NCI-H510A (cell line): Measurements from ENCODE around the gene GABRR2.
A peak's percentile ranks its signal among the peaks of the same experiment; 100 is the strongest.

Experiments
- DNase-seq: peaks from one replicate; lab custom pipeline; 2025; lab: John Stamatoyannopoulos, UW

The GABRR2 gene

GRCh38 chr6:89290401-89291155, 24.5 kb downstream of the GABRR2 start:
- no peak for DNase-seq

DNA sequence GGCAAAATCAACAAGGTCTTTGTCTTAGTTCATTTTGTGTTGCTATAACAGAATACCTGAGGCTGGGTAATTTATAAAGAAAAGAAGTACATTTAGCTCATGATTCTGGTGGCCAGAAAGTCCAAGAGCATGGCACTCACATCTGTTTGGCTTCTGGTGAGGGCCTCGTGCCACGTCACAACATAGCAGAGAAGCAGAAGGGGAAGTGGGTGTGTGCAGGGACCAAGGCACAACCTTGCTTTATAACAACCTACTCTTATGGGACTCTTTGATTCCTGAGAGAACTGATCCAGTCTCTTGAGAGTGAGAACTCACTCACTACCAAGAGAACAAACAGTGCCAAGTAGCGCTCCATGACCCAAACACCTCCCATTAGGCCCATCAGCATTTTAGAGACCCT, 25.4 kb downstream of the GABRR2 start:
- DNase-seq, result no peak

- no peak for DNase-seq
These were observed 27.6 kb downstream of the GABRR2 start for GRCh38 chr6:89287351-89288028.

DNA sequence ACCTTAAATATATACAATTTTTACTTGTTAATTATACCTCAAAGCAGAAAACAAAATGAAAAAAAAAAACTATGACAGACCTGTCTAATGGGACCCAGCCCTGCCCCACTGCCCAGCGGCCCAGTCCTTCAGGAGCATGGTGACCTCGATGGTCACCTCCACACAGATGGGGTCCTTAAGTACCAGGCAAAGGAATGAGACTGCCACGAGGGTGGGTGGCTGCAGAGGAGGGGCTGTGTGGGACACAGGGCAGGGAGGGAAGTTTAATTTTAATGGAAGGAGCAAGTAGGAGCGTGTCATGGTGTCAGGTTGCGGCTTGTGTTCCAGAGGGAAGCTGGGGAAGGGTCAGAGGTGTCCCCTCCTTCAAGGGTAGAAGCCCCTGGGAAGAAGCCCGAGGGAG, 28.6 kb downstream of the GABRR2 start:
- DNase-seq, result no peak

DNA sequence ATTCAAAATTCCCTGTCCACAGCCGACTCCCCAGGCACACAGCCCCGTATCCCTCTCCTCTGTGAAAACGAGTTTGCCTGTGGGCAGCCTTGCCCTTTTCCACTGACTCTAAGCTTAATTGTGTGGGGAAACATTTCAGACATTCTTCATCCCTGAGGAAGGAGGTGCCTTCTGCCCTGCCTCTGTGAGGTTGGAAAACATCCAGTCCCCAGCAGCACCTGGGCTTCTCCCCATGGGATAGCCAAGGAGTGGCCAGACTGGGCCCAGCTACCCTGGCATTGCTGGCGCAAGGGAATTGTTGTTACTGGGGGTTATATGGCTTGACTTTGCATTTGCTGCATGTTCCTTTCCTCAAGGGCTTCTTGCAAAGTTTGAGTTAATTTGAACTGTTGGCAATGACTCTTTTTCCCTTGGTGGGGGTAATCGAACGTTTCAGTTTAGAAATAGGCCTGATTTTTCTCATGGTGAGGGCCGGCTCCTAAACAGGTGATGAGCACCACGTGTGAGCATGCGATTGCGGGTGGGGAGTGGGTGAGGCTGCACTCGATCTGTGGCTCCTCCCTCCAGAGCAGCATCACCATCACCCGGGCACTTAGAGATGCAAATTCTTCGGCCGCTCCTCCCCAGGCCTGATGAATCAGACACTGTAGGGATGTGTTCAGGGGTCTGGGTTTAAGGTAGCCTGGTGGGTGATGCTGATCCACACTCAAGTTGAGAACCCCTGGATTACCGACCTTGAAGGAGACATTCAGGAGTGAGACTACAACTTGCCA, 29.9 kb downstream of the GABRR2 start:
- no peak for DNase-seq

GRCh38 chr6:89284081-89284480, 31.0 kb downstream of the GABRR2 start:
- DNase-seq, result no peak

DNA sequence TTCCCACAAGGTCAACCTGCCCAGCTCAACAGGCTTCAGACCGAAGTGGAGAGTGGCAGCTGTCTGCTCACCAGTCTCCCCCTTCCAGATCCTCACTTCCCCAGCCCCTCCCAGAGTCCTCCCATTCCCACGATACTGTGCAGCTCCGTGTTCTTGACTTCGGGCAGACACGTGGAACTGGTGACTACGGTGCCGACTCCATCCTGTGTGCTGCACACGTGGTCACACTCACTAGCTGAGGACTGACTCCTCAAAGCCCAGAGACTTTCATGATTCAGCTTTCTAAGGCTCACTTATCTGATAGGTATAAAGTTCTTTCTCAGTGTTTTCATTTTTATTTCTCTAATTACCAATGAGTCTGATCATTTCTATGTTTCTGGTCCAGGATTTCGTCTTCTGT, 32.4 kb downstream of the GABRR2 start:
- no peak for DNase-seq

DNA sequence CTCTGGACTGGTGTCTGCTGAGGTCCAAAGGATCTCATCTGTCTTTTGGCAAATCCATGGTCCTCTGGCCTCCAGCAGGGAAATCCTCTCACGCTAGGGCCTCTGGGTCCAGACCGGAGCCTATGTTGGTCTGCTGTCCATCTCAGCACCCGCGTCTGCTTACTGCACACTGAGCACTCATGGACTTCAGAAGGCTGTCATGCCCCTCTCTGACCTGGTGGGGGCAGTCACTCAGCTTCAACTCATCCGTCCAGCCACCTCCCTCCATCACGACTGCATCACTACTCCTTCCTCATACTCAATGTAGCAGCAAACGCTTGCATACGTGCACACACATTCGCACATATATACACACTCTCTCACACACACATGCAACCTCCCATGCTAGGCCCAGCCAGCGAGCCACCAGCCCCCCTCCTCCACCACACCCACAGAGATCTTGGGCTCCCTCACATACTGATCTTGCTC, 33.3 kb downstream of the GABRR2 start:
- no peak for DNase-seq

GRCh38 chr6:89278956-89279355, 36.1 kb downstream of the GABRR2 start:
- no peak for DNase-seq

DNA sequence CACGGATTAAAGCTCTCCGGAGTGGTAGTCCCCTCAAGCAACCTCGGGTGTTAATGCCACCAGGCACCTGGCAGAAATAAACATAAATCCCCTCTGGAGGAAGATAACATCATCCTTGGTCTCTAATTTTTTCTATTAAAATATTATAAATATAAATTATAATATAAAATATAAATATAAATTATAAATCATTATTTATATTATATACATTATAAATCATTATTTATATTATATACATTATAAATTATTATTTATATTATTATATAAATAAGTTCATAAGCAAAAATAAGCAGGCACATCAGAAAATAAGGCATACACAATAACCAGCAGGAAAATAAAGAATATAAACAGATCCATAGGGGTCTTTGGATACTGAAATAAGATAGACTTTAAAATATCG, 39.2 kb downstream of the GABRR2 start:
- no peak for DNase-seq

DNA sequence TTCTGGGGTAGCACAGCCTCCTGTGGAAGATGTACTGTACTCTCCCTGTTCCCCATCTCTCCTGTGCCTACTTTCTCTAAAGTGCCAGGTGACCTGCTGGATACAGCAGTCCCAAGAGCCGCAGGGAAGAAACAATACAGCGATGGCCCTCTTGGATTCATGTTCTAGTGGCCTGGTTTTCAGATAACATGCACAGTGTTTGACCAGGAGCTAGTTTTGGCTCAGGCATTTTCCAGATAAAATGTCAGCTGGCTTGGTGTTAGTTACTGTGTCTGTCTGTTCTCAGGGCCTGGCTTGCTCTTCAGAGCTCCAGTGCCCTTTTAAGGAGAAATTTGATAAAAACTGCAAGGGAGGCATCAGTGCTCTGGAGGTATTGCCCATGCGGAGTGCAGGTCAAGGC, 41.3 kb downstream of the GABRR2 start:
- DNase-seq, result no peak

DNA sequence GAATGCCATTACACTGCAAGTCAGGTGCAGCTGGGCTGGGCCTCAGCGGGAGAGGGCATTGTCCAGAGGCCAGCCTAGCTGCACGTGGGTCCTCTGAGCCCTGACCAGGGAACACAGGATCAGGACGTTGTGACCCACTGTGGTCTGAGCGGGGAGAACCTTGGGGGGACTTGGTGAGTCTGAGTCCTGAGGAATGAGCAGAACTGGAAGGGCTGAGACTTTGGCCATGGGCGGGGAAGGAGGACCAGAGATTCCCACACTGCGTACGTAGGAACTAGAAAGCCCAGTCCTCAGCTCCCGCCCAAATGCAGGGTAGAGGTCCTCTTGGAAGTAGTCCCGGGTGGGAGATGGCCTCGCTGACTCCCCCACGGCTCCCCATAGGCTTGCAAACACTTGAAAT, 42.5 kb downstream of the GABRR2 start:
- DNase-seq, result no peak

DNA sequence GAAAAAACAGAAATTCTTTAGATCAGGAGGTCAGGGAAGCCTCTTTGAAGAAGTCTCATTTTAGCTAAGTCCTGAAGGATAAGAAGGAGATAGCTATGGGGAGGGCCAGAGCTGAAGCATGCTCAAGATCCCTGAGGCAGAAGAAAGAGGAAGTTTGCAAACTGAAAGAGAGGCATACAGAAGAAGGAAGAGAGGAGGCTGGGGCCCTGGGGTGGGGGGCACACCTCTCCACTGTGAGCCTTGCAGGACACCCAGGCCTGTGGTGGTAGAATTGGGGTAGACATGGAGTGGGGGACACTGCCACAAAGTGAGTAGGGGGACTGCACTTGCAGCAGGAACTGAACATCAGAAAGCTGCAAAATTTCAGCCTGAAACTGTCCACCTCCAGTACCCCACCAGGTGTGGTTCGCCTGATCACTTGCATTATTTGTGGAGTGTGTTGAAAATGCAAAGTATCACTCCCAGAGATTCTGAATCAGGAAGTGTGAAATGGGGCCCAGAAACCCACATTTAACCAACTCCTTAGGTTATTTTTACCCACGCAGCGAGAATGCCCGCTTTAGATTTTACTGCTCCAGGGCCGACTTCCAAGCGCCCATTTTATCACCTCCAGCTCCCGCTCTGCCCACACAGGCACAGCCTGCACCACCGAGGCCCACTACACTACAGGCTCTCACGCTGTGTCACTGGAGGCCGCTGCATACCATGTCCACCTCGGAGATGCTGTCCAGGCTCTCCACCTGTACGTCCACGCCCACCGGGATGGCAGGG, 44.0 kb downstream of the GABRR2 start:
- DNase-seq, result no peak

DNA sequence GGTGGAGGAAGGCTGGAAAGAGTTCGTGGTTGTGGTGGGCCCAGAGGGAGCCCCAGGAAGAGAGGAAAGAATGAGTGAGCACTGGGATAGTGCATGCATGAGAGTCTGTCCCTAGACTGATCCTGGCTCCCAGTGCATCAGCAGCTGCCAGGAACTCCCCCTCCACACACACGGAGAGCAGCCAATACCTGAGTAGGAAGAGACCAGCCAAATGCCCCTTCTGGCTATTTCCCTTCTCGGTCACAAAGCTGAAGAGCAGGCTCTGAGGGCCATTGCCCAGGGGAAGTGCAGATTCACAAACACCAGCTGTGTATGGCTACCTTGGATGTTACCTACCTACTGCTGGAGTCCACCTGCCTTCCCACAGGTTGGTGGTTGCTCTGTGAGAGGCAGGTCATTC, 45.1 kb downstream of the GABRR2 start:
- DNase-seq, result no peak

DNA sequence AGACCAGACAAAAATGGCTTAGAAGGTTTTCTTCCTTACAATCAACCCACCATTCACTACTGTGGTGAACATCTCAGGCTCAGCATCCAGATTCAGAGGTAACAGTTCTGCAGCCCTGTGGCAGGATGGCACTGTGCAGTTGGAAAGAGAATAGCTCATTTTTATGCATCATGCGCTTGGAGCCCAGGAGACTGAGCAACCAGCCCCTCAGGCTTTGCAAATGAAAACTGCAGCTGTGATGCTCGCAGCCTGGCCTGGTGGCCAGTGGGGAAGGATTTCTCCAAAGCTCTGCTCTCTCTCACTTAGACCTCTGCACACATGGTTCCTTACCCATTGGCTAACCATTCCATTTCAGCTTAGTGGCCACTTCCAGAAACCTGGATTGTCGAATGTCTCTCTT, 45.8 kb downstream of the GABRR2 start:
- no peak for DNase-seq

GRCh38 chr6:89268776-89269175, 46.3 kb downstream of the GABRR2 start:
- DNase-seq, result no peak

- no peak for DNase-seq
These were observed 47.2 kb downstream of the GABRR2 start for GRCh38 chr6:89267918-89268317.

- no peak for DNase-seq
These were observed 50.8 kb downstream of the GABRR2 start for GRCh38 chr6:89264296-89264695.

GRCh38 chr6:89260832-89261231, 54.3 kb downstream of the GABRR2 start:
- DNase-seq, result peak; percentile 48

- no peak for DNase-seq
These were observed 54.8 kb downstream of the GABRR2 start for GRCh38 chr6:89260310-89260709.

DNA sequence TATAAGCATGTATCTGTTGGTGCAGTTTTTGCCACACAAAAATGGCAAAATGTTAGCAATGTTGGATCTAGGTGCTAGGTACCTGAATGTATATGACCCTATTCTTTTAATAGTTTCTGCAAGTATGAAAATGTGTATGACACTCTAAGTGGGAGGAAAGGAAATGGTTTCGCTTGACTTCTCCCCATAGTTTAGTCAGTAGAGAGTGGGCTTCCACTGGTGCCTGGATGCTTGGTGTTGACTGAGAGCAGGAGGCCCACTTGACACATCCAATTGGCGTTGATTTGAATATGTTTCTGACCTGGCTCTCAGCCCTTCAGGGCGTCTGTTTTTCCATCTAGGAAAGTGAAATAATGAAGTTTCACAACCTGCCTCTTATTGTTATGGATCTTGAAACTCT, 56.2 kb downstream of the GABRR2 start:
- DNase-seq, result no peak

DNA sequence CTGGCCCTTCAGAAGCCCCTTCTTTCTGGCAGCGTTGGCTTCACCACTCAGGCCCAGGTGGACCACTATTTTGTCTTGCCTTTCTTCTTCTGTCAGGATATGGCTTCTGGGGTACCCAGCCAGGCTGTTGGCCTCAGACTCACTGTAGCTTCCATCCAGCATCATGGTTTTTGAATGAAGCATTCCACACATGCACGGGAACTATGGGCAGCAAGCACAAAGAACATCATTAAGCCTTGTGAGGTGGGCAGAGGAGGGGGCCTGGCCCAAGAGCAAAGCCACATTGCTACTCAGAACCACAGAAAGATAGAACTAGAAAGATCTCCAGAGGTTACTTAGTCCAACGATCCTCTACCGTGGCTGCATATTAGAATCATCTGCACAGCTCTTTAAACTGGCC, 57.3 kb downstream of the GABRR2 start:
- no peak for DNase-seq
